GM12873 (cell line): ENCODE data around the gene SMAD9.

ENCODE experiments used
- CTCF ChIP-seq: IDR thresholded peaks from 2 replicates; pipeline ENCODE4 v1.5.1; 2012; ENCODE audit warnings: low read depth, mild to moderate bottlenecking, moderate library complexity, low read length, control low read depth; ENCODE audit not compliant: insufficient read depth; ENCODE audit errors: missing control alignments

Gene SMAD9

GRCh38 chr13:36795463-36795862 lies 124.6 kb downstream of the SMAD9 start:
- no peak for TF ChIP-seq CTCF
